Lung (tissue), 12 donors: ENCODE data around the gene PRCC. TPM values are rescaled to one million over a fixed set of nuclear protein-coding genes. Genes with fewer than 3 reads are reported as not detected.
A peak's percentile ranks its signal among the peaks of the same experiment; 100 is the strongest.

Experiments used
- ATAC-seq: fragments of 200-7000 bp; cut with Tn5 transposase; one replicate; pipeline ENCODE4 v1.9.1; 2020; ENCODE audit warnings: moderate number of reproducible peaks; ENCODE audit not compliant: insufficient read depth, low FRiP score
- DNase-seq, 3 donors: peaks; one replicate each; pipeline ENCODE4 v3.0.0-alpha.2; 2013 to 2017
- H3K27ac ChIP-seq, 2 donors: one replicate each; pipeline ENCODE4 v1.5.1; 2013; ENCODE audit warnings: mild to moderate bottlenecking in 2 of 2, moderate library complexity in 2 of 2, control low read depth in 1 of 2, inconsistent platforms in 1 of 2, low read depth in 1 of 2, low read length in 1 of 2
- H3K27me3 ChIP-seq, 3 donors: one replicate each; pipeline ENCODE4 v1.5.1; 2013; ENCODE audit warnings: low read length in 2 of 3; ENCODE audit not compliant: control insufficient read depth in 3 of 3, insufficient read depth in 3 of 3
- H3K36me3 ChIP-seq, 4 donors: one replicate each; pipeline ENCODE4 v1.5.1; 2013; ENCODE audit warnings: low read length in 4 of 4, mild to moderate bottlenecking in 1 of 4, moderate library complexity in 1 of 4; ENCODE audit not compliant: control insufficient read depth in 4 of 4, insufficient read depth in 4 of 4
- H3K4me1 ChIP-seq, 5 donors: one replicate each; pipeline ENCODE4 v1.5.1; 2013; ENCODE audit warnings: low read length in 5 of 5, mild to moderate bottlenecking in 2 of 5, moderate library complexity in 1 of 5; ENCODE audit not compliant: control insufficient read depth in 5 of 5, insufficient read depth in 5 of 5
- H3K4me3 ChIP-seq: one replicate; pipeline ENCODE4 v1.5.1; 2013; ENCODE audit warnings: mild to moderate bottlenecking, control low read depth, moderate library complexity
- H3K9ac ChIP-seq, 2 donors: one replicate each; pipeline ENCODE4 v1.5.1; 2013; ENCODE audit warnings: low read length in 2 of 2, control low read depth in 1 of 2; ENCODE audit not compliant: insufficient read depth in 1 of 2
- H3K9me3 ChIP-seq, 4 donors: one replicate each; pipeline ENCODE4 v1.5.1; 2013; ENCODE audit warnings: low read length in 3 of 4, mild to moderate bottlenecking in 1 of 4, moderate library complexity in 1 of 4; ENCODE audit not compliant: control insufficient read depth in 4 of 4, insufficient read depth in 3 of 4
- WGBS, 2 donors: extraction: QIAGEN DNeasy Blood & Tissue Kit; methylation state at CpG; one replicate each; pipeline ENCODE4 v1.1.7; 2013; 5-methylcytosine and 5-hydroxymethylcytosine counted together
- polyA plus RNA-seq, 2 donors: library from polyadenylated mRNA; stranded (reverse); fragments of 200-250 nt; gene quantifications; one replicate each; pipeline ENCODE4 v1.2.1, GENCODE V29; 2013
- total RNA-seq, 2 donors: library from RNA; depleted of rRNA in 1 of 2; stranded (reverse); fragments of >200 nt in 1 of 2; gene quantifications; one replicate each; pipeline ENCODE4 v1.2.1, GENCODE V29; 2014 to 2021
- TF ChIP-seq, protein P1 (sequence below): IDR thresholded peaks from 2 replicates; pipeline ENCODE4 v1.5.1; 2012; ENCODE audit warnings: mild to moderate bottlenecking; ENCODE audit errors: control extremely low read depth, extremely low read depth
- donor health status: control.
- donor health status: control.
- donor health status: Bipolar disorder and iron deficiency.
- donor health status: healthy.
- donor health status: DM: yes; HTN: yes; CAD: no.

Gene PRCC
- total and polyA plus RNA-seq, 4 donors = 36.2 to 52.7 (median 39.3) TPM

DNA sequence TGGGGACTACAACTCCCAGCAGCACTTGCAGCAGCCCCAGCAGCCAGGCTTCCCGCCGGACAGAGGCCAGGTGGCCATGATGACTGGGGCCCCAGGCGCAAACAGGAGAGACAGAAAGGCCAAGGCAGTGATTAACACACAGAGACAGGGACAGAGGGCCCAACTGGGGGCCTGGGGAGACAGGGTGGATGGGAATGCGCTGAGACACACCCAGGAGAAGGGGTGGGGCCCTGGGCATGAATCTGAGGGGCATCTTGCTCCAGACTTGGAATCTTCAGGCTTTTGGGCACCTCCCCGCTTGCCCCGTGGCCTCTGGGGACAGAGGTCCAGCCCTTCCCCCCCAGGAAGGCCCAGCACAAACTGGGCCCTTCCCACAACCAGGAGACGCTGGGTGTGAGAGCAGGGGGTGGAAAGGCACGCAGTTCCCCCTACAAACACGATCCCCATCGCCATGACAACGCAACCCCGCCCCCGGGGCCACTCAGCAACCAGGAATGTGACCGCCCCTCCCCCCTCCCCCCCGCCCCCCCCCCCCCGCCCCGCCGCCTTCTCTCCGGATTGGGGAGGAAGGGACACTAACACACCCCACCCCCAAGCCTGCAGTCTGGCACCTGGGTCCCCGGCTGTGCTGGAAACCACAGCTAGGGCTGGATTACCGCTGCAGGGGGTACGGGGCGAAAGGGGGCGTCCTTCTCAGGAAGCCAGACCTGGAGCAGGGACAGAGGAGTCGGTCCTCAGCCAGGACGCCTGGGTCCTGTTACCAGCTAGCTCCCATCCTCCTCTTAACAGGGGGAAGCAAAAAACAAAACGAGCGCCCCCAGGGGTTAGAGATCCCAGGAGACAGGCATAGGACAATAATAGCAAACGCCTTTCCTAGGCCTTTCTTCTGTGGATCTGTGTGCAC lies 20.4 kb upstream of the PRCC start:
- Histone ChIP-seq H3K9ac (peak overlapping the region; percentile 94 to 100), H3K36me3 (peaks cover 4 to 27% (median 10%) of the 10 kb centered on the region in 4 donors), H3K4me3 (peak overlapping the region; percentile 28), H3K27me3 (no peaks in the 10 kb centered on the region), H3K9me3 (no peaks in the 10 kb centered on the region), H3K4me1 (peaks cover 9 to 42% (median 22%) of the 10 kb centered on the region in 5 donors), H3K27ac (peak overlapping the region; percentile 98 to 99)
- DNase-seq = peak; percentile 94 to 96 (median 95)
- peak; percentile 50 for ATAC-seq
- 4 to 7% methylated on average over 16 to 23 of the region's 29 CpGs for WGBS, 2 donors
- TF ChIP-seq, protein P1, sequence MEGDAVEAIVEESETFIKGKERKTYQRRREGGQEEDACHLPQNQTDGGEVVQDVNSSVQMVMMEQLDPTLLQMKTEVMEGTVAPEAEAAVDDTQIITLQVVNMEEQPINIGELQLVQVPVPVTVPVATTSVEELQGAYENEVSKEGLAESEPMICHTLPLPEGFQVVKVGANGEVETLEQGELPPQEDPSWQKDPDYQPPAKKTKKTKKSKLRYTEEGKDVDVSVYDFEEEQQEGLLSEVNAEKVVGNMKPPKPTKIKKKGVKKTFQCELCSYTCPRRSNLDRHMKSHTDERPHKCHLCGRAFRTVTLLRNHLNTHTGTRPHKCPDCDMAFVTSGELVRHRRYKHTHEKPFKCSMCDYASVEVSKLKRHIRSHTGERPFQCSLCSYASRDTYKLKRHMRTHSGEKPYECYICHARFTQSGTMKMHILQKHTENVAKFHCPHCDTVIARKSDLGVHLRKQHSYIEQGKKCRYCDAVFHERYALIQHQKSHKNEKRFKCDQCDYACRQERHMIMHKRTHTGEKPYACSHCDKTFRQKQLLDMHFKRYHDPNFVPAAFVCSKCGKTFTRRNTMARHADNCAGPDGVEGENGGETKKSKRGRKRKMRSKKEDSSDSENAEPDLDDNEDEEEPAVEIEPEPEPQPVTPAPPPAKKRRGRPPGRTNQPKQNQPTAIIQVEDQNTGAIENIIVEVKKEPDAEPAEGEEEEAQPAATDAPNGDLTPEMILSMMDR = no peak

DNA sequence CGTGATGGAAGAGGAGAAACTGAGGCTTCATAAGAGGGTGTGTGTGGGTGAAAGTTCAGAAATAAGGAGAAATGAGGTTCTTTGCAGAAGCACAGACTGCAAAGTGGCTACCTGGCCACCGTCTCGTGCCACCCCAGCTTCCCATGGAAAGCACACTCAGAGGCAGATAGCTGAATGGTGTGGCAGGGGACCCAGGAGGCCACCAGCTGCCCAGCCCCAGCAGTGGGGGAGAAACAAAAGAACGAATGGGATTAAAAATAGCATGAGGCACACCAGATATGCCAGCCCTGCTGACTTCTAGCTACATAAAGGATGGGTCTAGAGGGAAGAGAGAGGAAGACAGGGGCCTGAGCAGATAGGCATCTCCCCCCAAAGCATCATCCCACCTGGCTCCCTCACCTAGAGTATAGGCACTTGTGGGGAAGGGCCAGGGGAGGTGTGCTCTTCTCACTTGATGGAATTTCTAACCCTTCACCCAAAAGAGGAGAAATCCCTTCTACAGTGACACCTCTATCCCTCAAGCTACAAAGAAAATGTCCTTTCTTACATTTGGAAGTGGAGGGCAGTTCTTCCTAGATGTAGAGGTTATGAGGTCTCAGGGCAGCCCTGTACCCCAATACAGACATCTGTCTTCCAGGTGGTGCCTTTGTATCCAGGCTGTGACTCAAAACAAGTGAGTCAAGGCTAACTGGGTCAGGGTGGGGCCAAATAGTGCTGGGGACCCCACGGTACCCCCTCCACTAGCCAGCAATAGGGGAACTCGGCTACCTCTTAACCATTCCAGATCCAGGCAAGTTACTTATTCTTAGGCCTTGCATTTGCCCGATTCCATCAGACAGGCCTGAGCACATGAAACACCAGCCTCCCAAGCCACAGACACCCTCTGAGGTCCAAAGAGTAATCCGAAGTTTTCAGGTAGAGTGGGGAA lies 19.3 kb upstream of the PRCC start:
- no peak for ATAC-seq

DNA sequence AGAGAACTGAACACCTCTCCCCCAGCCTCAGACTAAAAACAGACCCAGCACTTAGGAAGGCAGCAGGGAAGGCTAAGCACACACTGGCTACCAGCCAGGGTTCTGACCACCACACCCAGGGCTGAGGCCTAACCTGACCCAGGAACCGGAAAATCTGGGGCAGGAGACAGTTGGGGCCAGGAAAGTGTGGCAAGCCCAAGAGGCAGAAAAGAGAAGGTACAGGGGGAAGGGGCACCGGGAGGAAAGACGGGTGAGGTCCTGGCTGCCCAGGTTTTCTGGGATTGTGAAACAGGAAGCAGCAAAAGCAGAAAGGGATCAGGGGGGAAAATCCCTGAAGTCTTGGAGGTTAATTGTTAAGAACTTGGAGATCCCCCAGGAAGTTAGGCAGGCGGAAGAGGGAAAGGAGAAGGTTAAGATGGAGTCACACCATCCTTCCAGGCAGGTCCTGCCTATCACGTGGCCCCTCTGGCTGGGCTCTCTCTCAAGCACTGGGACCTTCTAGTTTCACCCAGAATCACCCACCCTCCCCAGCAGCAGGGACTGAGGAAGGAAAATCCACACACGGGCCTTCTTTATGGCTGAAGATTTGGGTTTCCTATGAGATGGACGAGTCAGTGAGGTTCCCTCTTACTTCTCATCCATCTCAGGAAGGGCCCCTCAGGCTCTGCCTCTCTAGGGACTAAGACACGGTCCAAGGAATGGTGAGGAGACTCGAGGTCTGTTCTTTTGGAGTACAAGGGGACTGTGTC lies 18.5 kb upstream of the PRCC start:
- WGBS, 2 donors = 3 to 4% methylated on average over 9 of the region's 9 CpGs
- Histone ChIP-seq H3K4me3 (peak overlapping the region; percentile 16), H3K36me3 (peaks cover 0 to 12% (median 8%) of the 10 kb centered on the region in 4 donors), H3K27me3 (no peaks in the 10 kb centered on the region), H3K27ac (peak overlapping the region; percentile 92 to 93), H3K9ac (peak overlapping the region; percentile 51 to 80), H3K4me1 (peaks cover 9 to 52% (median 22%) of the 10 kb centered on the region in 5 donors), H3K9me3 (no peaks in the 10 kb centered on the region)
- peak; percentile 3 for ATAC-seq
- TF ChIP-seq, protein P1 = no peak
- DNase-seq = peak; percentile 32 to 63 (median 42)

More for the DNA sequence above, 19.3 kb upstream of the PRCC start:
- Histone ChIP-seq H3K9ac (peak overlapping the region; percentile 51 to 80), H3K9me3 (no peaks in the 10 kb centered on the region), H3K36me3 (peaks cover 4 to 18% (median 10%) of the 10 kb centered on the region in 4 donors), H3K27me3 (no peaks in the 10 kb centered on the region), H3K4me3 (peak overlapping the region; percentile 16), H3K27ac (peak overlapping the region; percentile 92 to 93), H3K4me1 (peaks cover 9 to 50% (median 22%) of the 10 kb centered on the region in 5 donors)
- DNase-seq = no peak
- 8% methylated on average over 8 of the region's 8 CpGs for WGBS, 2 donors
- TF ChIP-seq, protein P1 = no peak
